ENCODE data around the gene NVL. TPM values are rescaled to one million over a fixed set of nuclear protein-coding genes. Genes with fewer than 3 reads are reported as not detected.

The NVL gene
- total and polyA plus RNA-seq, 2 of the 8 experiments (the other 6 are each of a cell fraction or from before 2014, with no cell fraction given): 22.7 to 45.8 TPM

DNA sequence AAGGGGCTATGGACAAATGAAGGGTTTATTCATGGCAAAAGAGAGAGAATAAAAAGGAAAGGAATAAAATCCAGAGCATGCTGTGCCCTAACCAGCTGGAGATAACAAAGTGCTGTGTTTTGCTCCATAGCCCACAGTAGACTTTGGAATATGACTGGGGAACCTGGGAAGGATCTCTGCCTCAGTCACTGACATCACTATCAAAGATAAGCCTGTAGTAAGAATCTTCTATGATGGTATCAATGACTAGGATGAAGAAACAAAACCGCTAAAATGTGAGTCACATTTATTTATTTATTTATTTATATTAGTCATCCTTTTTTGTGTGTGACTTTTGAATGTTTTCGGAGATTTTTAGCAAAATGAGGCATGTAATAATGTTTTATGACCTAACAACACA, 56.3 kb downstream of the NVL start:
- 100% methylated on average over 2 of the region's 2 CpGs; no CpG with 5 or more reads in 1 of the 2 experiments for WGBS, 2 experiments (ENCODE audit: extremely low coverage in 1 of 2, insufficient coverage in 1 of 2, insufficient read length in 1 of 2, insufficient replicate concordance in 2 of 2, low coverage in 1 of 2, low lambda C conversion rate in 2 of 2, missing lambda C conversion rate in 1 of 2)
- H2BK12ac ChIP-seq (ENCODE audit: low read depth, low read length): no peak overlapping the region
- H3K79me1 ChIP-seq (ENCODE audit: low read depth, low read length): no peaks in the 10 kb centered on the region
- H3K4me1 ChIP-seq (replicated peaks in 1 of 4; ENCODE audit: control insufficient read depth in 3 of 4, insufficient read depth in 4 of 4, low read length in 3 of 4): no peaks in the 10 kb centered on the region
- FAIRE-seq: no peak
- H3K4me3 ChIP-seq (ENCODE audit: extremely low read depth in 1 of 4, insufficient read depth in 2 of 4, low read depth in 3 of 4, low read length in 4 of 4): no peak overlapping the region
- H3K23me2 ChIP-seq (ENCODE audit: low read depth, low read length): no peaks in the 10 kb centered on the region
- no peak overlapping the region for H4K91ac ChIP-seq (replicated peaks; ENCODE audit: insufficient read length, low read length)
- no peak overlapping the region for H3K27ac ChIP-seq (ENCODE audit: low read depth, low read length)
- peaks cover 0 to 29% (median 4%) of the 10 kb centered on the region in 4 experiments; a peak in 3 of 8 replicates for H3K36me3 ChIP-seq (ENCODE audit: control insufficient read depth in 2 of 4, insufficient read depth in 4 of 4, low read length in 3 of 4)
- no peak overlapping the region for H3K18ac ChIP-seq (ENCODE audit: extremely low read depth, low read length)
- TF ChIP-seq CTBP2 (IDR thresholded peaks at IDR 0.05; ENCODE audit: borderline replicate concordance, insufficient read depth, insufficient read length, low read length) (no peak), SIX5 (IDR thresholded peaks at IDR 0.05; ENCODE audit: low read depth, low read length) (no peak), SP1 (IDR thresholded peaks at IDR 0.05; ENCODE audit: low read depth, low read length) (no peak), KDM5A (IDR thresholded peaks at IDR 0.05; ENCODE audit: low read length) (no peak), ASH2L (IDR thresholded peaks at IDR 0.05; ENCODE audit: low read length) (no peak), CHD1 (IDR thresholded peaks at IDR 0.05; ENCODE audit: low read depth, low read length) (no peak), TAF7 (optimal IDR thresholded peaks at IDR 0.05; ENCODE audit: borderline replicate concordance, low read depth, low read length) (no peak), SIN3A (conservative IDR thresholded peaks at IDR 0.05 in 1 of 2, IDR thresholded peaks at IDR 0.05 in 1 of 2; ENCODE audit: low read depth in 1 of 2, low read length in 2 of 2) (no peak), CHD2 (IDR thresholded peaks at IDR 0.05; ENCODE audit: low read length) (no peak), SP2 (IDR thresholded peaks at IDR 0.05; ENCODE audit: low read length) (no peak), SUZ12 (IDR thresholded peaks at IDR 0.05; ENCODE audit: low read length) (no peak)
- ChIA-PET POLR2A (ENCODE audit: partially characterized antibody) (interaction anchor here (0.9 kb wide), 1 partner anchor 18 kb away, joined by 3 read pairs; no protein-coding TSS in a partner anchor), CTCF (ENCODE audit: partially characterized antibody) (interaction anchor here (1.0 kb wide), 1 partner anchor 12 kb away, joined by 3 read pairs; no protein-coding TSS in a partner anchor)
- no peaks in the 10 kb centered on the region for H3K27me3 ChIP-seq (replicated peaks in 1 of 4; ENCODE audit: control insufficient read depth in 3 of 4, extremely low read depth in 1 of 4, insufficient read depth in 3 of 4, low read length in 3 of 4)
- H2AFZ ChIP-seq (ENCODE audit: low read length): no peak overlapping the region
- no peaks in the 10 kb centered on the region for H4K20me1 ChIP-seq (replicated peaks in 1 of 2; ENCODE audit: control insufficient read depth in 1 of 2, insufficient read depth in 2 of 2, low read length in 2 of 2)
- no peak for DNase-seq (ENCODE audit: low read depth in 1 of 2, low spot score in 2 of 2)
- no peak overlapping the region for H3K4me2 ChIP-seq (ENCODE audit: insufficient read depth in 1 of 2, low read depth in 2 of 2, low read length in 2 of 2)
- H3K79me2 ChIP-seq (ENCODE audit: control insufficient read depth in 1 of 2, insufficient read depth in 2 of 2, low read length in 2 of 2): no peaks in the 10 kb centered on the region
- H3K23ac ChIP-seq (ENCODE audit: insufficient read length): no peak overlapping the region
- no peak overlapping the region for H2AK5ac ChIP-seq (ENCODE audit: low read depth, low read length)
- no peak overlapping the region; the same call in 1 of the 2 replicates for H4K8ac ChIP-seq (ENCODE audit: extremely low read depth, insufficient read depth, low read length)
- H2BK20ac ChIP-seq (ENCODE audit: low read length): no peak overlapping the region
- H3K9ac ChIP-seq (replicated peaks in 1 of 4; ENCODE audit: extremely low read depth in 1 of 4, low read depth in 3 of 4, low read length in 3 of 4): no peak overlapping the region
- no peak overlapping the region for H4K5ac ChIP-seq (ENCODE audit: insufficient read length, low read depth, low read length)
- H3K56ac ChIP-seq (replicated peaks; ENCODE audit: insufficient read length, low read depth, low read length): no peak overlapping the region
- no peaks in the 10 kb centered on the region for H3K9me3 ChIP-seq (ENCODE audit: insufficient read depth in 2 of 2, low read depth in 1 of 2, low read length in 1 of 2)
- H2BK5ac ChIP-seq (ENCODE audit: low read depth, low read length): no peak overlapping the region
- no peak overlapping the region for H3K4ac ChIP-seq (replicated peaks; ENCODE audit: insufficient read length, low read depth, low read length)
- no peak overlapping the region for H2BK120ac ChIP-seq (replicated peaks; ENCODE audit: low read depth, low read length)
- H3K14ac ChIP-seq (ENCODE audit: insufficient read length): no peak overlapping the region
- H2BK15ac ChIP-seq (ENCODE audit: low read length): no peak overlapping the region

All from H1 (cell line).